NCI-H345 (cell line): ENCODE data around the gene CAPN2.
"Not testable (repeated sequence)": the region's sequence is repeated elsewhere in the genome, so short reads cannot be mapped to it uniquely, and the experiment has no call there.

ENCODE experiments used
- DNase-seq: peaks from one replicate; lab custom pipeline; 2025; lab: John Stamatoyannopoulos, UW

Gene CAPN2

GRCh38 chr1:223739366-223740037, 27.2 kb downstream of the CAPN2 start:
- DNase-seq: no peak

DNA sequence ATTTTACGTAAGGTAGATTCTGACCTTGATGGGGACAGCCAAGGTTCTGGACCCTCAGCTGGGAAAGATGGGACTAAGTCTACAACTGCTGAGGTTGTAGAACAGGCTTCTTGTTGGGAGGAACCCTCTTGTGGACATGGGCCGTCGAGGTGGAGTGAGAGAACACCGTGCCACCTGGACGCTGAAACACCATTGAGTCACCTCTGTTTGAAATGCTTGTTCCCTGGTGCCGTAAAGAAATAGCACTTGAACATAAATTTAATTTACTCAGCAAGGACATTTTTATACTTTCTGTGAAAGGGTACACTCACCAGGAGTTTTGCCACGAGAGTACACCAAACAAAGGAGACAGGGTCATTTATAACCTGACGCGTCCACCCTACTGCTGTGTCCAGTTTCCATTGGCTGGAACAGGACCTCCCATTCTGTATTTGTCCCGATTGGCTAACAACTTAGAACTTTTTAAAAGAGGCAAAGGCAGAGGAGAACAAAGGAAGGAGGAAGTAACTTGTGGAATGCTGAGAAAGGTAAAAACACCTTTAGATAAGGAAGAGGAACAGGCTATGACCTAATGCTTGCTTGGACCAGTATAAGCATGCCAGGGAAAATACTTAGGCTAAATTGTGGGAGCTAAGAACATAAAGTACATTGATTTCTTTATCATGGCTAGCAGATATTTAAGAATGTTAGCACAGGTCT, 27.8 kb downstream of the CAPN2 start:
- not testable (repeated sequence) for DNase-seq

GRCh38 chr1:223741861-223742260, 29.5 kb downstream of the CAPN2 start:
- DNase-seq: no peak

GRCh38 chr1:223742856-223743517, 30.6 kb downstream of the CAPN2 start:
- DNase-seq: peak; percentile 80

DNA sequence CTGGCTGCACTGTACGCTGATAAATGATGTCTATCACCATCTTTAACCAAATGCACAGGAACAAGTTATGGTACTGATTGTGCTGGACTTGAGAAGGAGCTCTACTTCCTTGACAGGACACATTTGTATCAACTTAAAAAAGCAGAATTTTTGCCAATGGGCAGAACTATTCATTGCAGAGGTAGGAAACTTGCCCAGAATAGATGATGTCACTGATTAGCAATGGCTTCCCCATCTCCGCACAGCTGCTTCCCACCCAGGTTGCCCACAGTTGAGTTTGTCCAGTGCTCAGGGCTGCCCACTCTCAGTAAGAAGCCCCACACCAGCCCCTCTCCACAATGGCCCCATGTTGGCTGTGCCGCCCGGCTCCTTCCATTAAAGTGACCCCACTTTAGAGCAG, 33.4 kb downstream of the CAPN2 start:
- no peak for DNase-seq

GRCh38 chr1:223747838-223748335, 35.5 kb downstream of the CAPN2 start:
- no peak for DNase-seq

- DNase-seq: no peak
These were observed 36.0 kb downstream of the CAPN2 start for GRCh38 chr1:223748405-223748772.

DNA sequence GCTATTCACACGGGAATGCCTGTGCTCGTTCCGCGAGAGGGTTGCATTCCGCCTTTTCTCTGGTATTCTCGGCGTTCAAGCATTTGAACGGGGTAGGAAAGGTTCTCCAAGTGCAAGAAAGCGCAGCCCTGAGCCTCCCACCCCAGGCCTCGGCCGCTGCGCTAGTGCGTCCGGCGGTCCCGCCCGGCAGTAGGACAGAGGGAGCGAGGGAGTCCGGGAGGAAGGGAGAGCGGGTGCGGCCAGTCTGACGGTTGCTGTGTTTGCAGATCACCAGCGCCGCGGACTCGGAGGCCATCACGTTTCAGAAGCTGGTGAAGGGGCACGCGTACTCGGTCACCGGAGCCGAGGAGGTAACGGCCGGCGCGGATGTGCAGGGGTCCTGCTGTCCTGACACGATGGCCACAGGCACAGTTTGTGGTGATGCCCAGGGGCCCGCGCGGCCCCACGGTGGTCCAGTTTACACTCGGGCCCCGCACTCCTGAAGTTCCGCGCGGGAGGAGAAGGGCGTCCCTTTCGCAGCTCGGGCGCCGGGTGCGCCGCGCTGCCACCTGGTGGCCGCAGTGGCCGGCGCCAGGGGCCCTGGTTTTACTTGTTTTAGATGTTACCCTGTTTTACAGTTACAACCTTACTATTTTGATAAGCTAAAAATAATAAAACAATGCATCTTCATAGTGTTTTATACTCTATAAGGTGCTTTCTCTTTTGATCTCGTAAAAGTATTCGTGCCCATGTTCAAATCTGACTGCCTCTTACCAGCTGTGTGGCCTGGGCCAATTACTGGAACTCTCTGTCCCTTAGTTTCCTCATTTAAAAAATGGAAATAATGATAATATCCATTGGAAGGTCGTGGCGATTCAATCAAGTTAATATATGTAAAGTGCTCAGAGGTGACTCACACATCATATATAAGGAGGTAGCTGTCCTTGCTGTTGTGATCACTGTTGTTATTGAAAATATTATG, 36.7 kb downstream of the CAPN2 start:
- peak; percentile 33 for DNase-seq

DNA sequence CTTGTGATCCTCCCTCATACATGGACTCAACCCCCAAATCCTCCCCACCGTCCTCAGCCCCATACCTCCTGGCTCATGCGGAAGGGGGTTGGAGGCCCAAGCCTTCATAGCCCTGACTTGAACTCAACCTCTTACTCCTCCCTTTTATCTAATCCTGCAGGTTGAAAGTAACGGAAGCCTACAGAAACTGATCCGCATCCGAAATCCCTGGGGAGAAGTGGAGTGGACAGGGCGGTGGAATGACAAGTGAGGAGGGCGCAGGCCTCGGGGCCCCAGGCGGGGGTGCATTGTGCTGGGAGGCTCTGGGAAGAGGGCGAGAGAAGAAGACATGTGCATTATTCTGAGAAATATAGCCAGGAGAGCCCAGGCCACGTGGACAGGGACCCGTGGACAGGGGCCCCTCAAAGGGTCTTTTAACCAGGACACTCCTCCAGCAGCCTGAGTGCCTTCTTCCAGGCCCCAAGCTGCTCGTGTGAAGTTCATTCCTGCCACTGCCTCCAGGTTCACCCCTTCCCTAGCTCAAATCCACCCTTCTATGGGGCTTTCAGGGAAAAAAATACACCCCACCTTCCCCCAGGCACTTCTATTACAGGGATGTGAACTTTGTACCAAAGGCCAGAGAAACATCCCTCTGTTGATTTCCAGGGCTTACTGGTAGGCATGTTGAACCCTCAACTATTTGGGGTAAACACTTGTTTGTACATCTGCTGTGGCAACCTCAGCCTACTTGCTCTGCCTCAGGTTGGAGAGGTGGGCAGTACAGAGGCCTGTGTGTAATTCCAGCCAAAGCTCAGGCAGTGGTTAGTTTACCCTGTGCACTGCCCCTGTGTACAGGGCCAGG, 38.6 kb downstream of the CAPN2 start:
- DNase-seq: no peak

- no peak for DNase-seq
These were observed 39.4 kb downstream of the CAPN2 start for GRCh38 chr1:223751696-223752095.

DNA sequence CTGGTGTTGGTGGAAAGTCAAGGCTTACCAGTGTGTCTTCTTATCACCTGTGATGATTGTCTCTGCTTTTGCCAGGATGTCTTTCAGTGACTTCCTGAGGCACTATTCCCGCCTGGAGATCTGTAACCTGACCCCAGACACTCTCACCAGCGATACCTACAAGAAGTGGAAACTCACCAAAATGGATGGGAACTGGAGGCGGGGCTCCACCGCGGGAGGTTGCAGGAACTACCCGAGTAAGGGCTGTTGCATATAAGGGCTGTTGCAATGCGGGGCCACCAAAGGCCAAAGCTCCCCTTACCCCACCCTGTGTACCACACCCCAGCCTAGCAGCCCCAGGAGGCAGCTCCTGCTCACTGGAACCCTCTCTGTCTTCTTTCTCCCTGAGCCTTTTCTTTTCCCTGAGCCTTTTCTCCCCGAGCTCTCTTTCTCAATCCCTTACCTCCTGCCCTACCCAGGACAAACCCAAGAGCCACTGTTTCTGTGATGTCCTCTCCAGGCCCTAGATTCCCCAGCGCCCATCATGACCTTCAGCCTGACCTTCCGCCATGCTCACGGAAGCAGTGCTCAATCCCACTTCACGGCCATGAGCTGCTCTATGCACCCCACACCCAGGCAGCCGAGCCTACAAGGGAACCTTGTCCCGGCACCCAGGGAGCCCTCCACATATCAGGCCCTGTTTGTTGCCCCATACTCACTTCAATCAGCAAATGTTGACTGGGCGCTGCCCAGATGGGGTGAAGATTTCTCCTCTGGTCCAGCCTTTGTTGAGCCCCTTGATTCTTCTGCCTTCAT, 40.6 kb downstream of the CAPN2 start:
- no peak for DNase-seq

DNA sequence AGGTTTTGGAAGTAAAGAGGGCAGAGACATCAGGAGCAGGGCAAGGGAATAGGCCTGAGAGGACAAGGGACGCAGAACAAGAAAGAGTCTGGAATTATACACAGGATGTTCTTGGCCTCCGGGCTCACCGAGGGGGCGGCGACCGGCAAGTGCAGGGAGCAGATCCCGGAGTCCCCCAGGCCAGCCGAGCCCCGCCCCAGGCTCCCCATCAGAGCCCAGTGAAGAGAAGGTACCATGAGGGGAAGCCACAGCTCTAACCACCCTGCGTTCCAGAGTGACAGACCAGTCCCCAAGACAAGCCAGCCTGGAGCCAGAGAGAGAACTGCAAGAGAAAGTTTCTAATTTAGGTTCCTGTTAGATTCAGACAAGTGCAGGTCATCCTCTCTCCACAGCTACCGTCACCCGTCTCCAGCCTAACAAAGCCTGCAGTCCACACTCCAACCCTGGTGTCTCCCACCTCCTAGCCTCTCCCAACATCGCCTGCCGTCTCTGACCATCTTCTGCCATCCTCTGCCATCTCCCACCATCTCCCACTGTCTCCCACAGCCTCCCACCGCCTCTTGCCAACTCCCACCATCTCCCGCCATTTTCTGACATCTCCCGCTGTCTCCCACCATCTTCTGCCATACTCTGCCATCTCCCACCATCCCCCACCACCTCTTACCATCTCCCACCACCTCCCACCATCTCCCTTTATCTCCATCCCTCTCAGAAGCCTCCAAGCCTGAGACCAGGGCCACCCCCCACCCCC, 42.5 kb downstream of the CAPN2 start:
- DNase-seq: no peak

GRCh38 chr1:223755432-223755792, 43.1 kb downstream of the CAPN2 start:
- no peak for DNase-seq

DNA sequence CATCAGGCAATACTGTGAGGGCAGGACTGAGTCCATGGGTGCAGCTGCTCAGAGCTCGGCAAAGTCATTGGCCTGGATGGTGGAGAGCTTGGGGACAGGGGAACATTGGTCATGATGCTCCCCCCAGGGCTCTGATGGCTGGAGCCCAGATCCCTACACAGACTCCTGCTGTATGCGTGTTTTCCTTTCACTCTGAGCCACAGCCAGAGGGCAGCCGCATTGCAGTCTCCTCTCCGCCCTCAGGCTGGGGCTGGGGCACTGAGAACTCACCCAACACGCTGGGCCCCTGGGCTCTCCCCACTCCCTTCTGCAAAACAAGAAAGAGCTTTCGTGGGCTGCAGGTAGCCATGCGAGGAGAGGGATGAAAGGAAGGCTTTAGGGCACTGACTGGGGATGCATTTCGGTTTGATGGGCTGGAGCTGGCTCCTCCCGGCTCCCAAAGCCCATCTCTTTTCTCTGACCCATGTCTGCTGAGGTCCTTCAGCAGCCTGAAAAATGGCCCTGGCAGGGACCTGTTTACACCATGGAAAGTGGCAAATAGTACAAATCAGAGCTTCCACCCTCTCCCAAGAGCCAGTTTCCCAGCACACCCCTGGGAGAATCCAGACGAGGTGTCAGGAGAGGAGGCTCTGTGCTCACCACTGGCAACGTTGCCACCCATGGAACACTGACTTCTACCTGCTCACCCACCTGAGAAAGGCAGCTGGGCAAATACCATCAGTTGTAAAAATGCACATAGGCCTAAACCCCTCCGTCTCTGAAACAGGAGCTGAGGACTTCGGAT, 43.8 kb downstream of the CAPN2 start:
- DNase-seq: no peak

- DNase-seq: no peak
These were observed 44.7 kb downstream of the CAPN2 start for GRCh38 chr1:223756806-223757700.

DNA sequence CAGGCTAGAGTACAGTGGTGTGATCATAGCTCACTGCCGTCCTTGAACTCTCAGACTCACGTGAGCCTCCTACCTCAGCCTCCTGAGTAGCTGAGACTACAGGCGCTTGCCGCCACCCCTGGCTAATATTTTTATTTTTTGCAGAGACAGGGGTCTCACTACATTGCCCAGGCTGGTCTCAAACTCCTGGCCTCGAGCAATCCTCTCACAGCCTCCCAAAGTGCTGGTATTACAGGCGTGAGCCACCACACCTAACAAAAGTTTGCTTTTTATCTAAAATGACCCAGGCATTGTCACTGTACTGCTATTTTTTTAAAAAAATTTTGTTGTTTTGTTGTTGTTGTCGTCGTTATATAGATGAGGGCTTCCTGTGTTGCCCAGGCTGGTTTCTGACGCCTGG, 46.4 kb downstream of the CAPN2 start:
- DNase-seq: no peak

DNA sequence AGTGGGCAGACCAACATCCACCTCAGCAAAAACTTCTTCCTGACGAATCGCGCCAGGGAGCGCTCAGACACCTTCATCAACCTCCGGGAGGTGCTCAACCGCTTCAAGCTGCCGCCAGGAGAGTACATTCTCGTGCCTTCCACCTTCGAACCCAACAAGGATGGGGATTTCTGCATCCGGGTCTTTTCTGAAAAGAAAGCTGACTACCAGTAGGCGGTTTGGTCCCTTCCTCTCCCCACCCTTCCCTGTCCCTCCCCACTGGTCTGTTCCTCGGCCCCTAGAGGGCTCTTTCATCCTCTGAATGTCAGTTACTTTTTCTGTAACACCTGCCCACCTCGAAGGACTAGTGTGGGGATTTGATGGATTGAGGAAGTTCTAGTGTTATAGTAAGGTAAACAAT, 46.9 kb downstream of the CAPN2 start:
- no peak for DNase-seq

DNA sequence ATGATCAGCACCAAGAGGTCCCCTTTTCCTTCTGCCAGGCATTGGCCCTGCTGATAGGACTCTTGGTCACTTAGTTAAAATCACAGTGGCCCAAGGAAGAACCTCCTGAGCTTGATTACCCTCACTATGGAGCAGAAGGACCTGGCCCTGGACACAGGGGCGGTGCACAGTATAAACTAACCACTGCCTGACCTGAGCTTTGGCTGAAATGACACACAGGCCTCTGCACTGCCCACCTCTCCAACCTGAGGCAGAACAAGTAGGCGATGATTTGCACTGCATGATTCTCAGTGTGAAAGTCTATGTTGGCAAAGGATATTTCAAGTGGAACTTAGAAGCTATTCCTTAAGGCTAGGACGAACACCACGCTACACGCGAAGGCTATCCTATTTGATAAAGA, 48.5 kb downstream of the CAPN2 start:
- DNase-seq: no peak
